COLO829 (cell line): ENCODE results near the gene CELSR3.
A peak's percentile ranks its signal among the peaks of the same experiment; 100 is the strongest.

Experiments
- DNase-seq: peaks from one replicate; pipeline ENCODE4 v3.0.0; 2012; ENCODE audit warnings: low spot score

The CELSR3 gene

DNA sequence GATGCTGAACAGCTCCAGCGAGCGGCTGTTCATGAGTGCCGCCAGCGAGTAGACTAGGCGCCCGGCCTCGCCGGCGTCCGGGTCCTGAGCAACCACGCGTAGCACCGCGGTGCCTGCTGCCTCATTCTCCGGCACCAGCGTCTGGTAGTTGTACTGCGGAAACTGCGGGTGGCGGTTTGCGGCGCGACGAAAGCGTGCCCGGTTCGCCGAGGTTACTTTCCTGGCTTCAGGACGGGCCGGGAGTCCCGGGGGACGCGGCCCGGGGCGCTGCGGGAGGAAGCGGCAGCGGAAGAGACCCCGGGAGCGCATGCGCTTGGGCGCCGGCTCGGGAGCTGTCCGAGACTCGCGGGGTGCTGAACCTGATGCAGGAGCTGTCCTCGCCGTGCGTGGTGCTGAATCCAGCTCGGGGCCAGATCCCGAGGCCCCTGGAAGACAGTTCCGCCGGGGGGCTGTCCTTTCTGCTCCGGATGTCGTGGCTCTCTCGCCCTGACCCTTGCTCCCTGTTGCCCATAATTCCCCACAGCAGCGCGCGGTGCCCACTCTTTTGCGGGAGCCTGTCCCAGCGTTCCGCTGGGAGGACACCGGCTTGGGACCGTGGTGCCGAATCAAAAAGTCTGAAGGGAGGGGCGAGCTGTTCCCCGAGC lies 1.1 kb downstream of the CELSR3 start:
- DNase-seq: peak; percentile 91

GRCh38 chr3:48660800-48661400 lies 1.8 kb downstream of the CELSR3 start:
- DNase-seq: no peak

DNA sequence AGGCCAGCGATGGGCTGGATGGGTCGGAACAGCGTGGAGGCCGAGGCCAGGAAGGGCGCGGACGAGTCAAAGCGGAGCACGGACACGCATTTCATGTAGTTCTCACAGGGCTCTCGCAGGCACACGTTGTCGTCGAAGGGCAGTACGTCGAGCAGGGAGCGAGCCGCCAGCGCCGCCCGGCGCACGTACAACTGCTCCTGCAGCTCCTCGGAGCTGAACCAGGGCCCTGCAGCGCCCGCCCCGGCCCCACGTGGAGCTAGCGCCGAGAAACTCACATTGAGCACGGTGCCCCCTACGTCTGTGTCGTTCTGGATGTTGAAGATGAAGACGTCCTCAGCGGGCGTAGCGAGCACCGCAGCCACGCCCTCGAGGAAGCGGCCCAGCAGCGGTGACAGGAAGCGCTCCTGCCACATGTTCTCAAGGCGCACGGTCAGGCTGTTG lies 5.8 kb downstream of the CELSR3 start:
- DNase-seq: no peak

GRCh38 chr3:48656061-48656840 lies 6.4 kb downstream of the CELSR3 start:
- peak; percentile 90 for DNase-seq

- DNase-seq: no peak
These were observed 7.1 kb downstream of the CELSR3 start for GRCh38 chr3:48655606-48656005.

- DNase-seq: no peak
These were observed 7.6 kb downstream of the CELSR3 start for GRCh38 chr3:48655063-48655462.

GRCh38 chr3:48652923-48653715 lies 9.6 kb downstream of the CELSR3 start:
- DNase-seq: no peak

- no peak for DNase-seq
These were observed 10.9 kb downstream of the CELSR3 start for GRCh38 chr3:48651771-48652170.

- DNase-seq: no peak
These were observed 12.0 kb downstream of the CELSR3 start for GRCh38 chr3:48650723-48651122.

DNA sequence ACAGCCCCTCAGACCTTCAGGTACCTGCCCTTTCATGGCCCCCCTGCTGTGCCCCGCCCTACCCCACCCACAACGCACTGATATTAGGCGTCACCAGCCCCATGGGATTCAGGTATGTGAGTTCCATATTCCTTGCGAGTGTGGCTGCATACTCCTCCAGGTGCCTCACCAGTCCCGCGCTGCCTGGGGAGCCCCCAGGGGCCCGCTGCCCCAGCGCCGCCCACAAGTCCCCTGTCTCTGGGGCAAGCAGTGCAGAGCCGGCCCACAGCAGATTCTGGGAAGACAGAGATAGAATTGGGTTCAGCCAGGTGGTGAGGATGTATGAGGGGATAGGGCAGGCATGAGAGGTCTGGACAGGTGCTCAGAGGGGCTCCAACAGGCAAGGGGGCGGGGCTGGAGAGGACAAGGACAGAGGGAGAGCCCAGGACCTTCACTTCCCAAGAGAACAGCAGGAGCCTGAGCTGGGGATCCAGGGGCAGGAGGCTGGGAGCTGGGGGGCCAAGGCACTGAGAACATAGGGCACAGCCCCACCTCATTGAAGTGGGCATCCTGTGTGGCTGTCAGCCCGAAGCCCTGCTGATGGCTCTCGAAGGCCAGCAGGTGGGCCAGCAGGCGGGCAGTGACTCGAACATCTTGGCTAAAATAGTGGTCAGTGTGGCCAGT lies 14.4 kb downstream of the CELSR3 start:
- no peak for DNase-seq

- no peak for DNase-seq
These were observed 15.0 kb downstream of the CELSR3 start for GRCh38 chr3:48647714-48648113.

DNA sequence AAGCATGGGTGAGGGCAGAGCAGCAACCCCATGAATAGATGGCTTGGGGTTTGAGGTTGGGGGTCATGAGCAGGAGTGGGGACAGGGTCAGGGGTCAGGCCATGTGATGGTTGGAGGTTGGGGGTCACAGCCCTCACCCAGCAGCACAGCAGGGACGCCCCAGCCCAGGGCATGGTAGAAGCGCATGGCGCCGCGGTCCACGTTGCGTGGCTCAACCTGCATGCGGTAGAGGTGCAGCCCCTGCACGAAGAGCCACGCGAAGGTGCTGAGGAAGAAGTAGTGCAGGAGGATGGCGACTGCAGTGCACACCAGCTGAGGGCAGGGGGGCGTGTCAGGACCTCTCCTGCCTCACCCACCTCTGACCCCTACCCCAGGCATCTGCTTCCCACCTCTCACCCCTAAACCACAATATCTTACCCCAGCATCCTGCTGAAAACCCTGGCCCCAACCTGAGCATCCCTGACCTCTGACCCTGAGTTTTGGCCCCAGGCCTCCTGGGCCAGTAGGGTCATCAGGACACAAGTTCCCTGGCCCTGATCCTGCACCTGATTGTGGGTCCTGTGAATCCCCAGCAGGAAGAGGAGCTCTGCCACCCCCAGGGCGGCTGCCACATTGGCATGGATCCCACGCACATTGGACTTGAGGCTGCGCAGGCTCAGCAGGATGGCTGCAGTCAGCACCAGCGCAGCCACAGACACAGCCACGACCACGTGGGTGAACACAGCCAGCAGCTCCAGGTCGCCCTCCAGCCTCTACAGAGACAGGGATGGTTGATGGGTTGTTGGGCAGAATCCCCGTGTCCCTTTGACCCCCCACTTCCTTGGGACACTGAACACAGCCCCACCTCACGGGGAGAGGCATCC lies 17.6 kb downstream of the CELSR3 start:
- no peak for DNase-seq

DNA sequence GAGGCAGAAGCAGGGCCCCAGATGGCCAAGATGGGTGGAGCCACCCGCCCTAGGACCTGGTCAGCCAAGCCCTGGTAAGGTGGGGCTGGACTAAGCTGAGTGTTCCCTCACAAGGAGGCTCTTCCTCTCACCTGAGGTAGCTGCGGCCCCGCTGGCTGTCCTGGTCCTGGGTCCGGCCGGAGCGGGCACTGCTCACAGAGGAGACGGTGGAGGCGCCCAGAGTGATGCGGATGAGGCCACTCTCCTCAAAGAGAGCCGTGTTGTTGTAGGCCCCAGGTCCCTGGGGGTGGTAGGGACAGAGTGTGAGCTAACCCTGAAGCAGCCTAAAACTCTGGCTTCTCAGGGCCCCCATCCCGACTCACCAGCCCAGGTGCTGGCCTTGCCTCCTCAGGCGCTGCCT lies 20.1 kb downstream of the CELSR3 start:
- no peak for DNase-seq

DNA sequence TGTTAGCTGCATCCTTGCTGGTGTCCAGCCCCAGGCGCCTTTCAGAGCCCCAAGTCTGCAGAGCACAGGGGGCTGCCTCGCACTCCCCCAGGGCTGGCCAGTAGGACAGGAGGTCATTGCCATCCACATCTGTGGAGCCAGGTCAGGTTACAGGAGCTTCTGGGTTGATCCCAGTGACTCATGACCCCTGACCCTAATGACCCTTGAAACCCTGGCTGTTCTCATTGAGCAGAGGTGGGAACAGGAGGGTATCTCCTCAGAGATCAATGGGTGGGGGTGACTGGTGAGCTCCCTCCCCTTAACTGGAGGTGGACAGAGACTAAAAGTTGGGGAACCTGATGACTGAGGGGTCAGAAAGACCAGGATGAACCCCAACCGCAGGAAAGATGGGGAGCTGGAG lies 21.3 kb downstream of the CELSR3 start:
- no peak for DNase-seq

GRCh38 chr3:48639944-48640606 lies 22.6 kb downstream of the CELSR3 start:
- no peak for DNase-seq

GRCh38 chr3:48637305-48637704 lies 25.4 kb downstream of the CELSR3 start:
- no peak for DNase-seq

GRCh38 chr3:48636149-48636655 lies 26.5 kb downstream of the CELSR3 start:
- peak; percentile 48 for DNase-seq

DNA sequence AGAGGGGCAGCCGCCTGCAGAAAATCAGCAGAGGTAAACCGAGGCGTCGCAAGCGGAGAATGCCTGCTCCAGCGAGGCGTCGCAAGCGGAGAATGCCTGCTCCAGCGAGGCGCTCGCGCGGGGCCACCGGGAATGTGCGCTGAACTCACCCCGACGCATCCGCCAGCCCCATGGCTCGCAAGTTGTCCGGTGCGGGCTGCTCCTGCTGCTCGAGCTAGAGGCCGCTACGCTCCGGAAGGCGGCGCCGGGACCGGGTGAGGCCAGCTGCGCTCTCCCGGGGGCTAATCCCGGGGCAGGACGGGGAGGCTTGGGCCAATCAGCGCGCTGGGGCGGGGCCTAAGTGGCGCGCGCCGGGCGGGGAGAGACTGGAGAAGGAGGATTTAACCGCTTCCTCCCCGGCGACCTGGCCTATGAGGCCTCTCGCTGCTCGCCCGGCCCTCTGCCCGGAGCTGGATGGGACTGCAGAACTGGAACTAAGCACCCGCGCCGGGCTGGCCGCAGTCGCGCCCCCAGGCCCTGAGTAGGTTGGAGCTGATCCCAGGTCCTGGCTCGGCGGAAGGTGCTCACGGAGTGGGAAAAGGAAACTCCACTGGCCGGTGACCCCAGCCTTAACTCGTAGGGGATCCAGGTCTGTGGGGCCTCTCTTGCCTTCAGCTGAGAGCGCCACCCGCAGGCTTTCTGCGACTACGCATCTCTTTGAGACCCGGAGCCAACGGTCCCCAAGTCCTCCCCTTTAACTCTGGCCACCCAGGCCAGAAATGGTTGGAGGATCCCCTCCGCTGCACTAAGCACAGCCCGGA lies 27.3 kb downstream of the CELSR3 start, which contains the start of gene SLC26A6:
Gene SLC26A6 (minus strand): TSS at position 240 of the 800 bp plus-strand sequence. CDS start 68 bp downstream, at position 172.
- DNase-seq: peak; percentile 100

DNA sequence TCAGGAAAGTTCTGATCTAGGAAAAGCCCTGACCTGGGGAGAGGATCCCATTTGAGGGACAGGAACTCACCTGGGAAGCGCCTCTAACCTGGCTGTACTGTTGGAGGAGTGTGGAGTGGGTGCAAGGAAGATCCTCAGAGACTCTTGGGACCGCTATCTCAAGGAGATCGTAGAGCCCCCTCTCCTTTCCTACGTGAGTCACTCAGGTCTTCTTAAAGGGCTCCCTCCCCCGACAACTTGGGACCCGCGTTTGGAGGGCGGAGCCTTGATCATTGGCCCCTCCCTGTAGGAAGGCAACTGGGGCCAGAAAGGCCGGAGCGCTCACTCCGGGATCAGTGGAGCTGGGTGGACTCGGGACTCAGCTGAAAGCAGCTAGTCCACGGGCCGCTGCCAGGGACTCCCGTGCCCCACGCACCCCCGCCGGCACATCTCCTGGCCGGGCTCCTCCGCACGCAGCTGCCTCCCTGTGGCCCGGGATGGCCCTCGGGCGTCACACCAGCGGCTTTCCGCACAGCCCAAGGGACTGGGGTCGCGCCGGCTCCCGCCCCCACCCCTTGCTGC lies 27.9 kb downstream of the CELSR3 start:
- DNase-seq: peak; percentile 90
